GM10248 (cell line): Measurements from ENCODE around the gene MATCAP1.
A peak's percentile ranks its signal among the peaks of the same experiment; 100 is the strongest.

Experiments used
- CTCF ChIA-PET: fragments of 300-600 bp; sonication (Branson Sonifier 250); formaldehyde crosslinking; extraction: SDS; loops from one replicate; lab custom pipeline; 2021; ENCODE audit warnings: antibody characterized with exemption; lab: Yijun Ruan, JAX
- POLR2A ChIA-PET: fragments of 350-650 bp; sonication (Branson Sonifier 250); formaldehyde crosslinking; extraction: SDS; loops from one replicate; lab custom pipeline; 2020; ENCODE audit warnings: antibody characterized with exemption; lab: Yijun Ruan, JAX
- DNase-seq: peaks from one replicate; pipeline ENCODE4 v3.0.0; 2012; ENCODE audit errors: extremely low spot score
- CTCF ChIP-seq: IDR thresholded peaks from 2 replicates; pipeline ENCODE4 v1.5.1; 2012; ENCODE audit warnings: mild to moderate bottlenecking, low read depth; ENCODE audit errors: extremely low read depth, missing control alignments, control extremely low read depth

The MATCAP1 gene

GRCh38 chr16:67179421-67180080, 4.2 kb downstream of the MATCAP1 start:
- CTCF ChIA-PET = interaction anchor here (1.0 to 1.1 kb wide), 2 partner anchors 13 to 24 kb away, joined by 3 to 7 read pairs; no protein-coding TSS in a partner anchor
- DNase-seq = no peak
- POLR2A ChIA-PET = no interaction called here
- TF ChIP-seq CTCF = peak; percentile 39

GRCh38 chr16:67177743-67178699, 5.7 kb downstream of the MATCAP1 start:
- ChIA-PET CTCF (interaction anchor here (0.8 to 5.8 kb wide), 8 partner anchors 9 to 201 kb away, joined by 3 to 45 read pairs (median 4); partner anchors contain the start of genes EXOC3L1, FBXL8 and TRADD), POLR2A (no interaction called here)
- no peak for DNase-seq
- no peak for TF ChIP-seq CTCF

GRCh38 chr16:67176662-67177061, 7.1 kb downstream of the MATCAP1 start:
- CTCF ChIA-PET = interaction anchor here (1.0 to 5.8 kb wide), 11 partner anchors 10 to 281 kb away, joined by 3 to 45 read pairs (median 4); partner anchors contain the start of genes FBXL8, TMEM208 and TRADD
- POLR2A ChIA-PET = no interaction called here
- DNase-seq = no peak

GRCh38 chr16:67174706-67175231, 9.0 kb downstream of the MATCAP1 start:
- no peak for TF ChIP-seq CTCF
- DNase-seq = no peak
- POLR2A ChIA-PET = interaction anchor here (1.8 kb wide), 1 partner anchor 17 kb away, joined by 4 read pairs; no protein-coding TSS in a partner anchor
- CTCF ChIA-PET = interaction anchor here (0.6 to 5.8 kb wide), 8 partner anchors 8 to 218 kb away, joined by 3 to 45 read pairs (median 4); partner anchors contain the start of genes EXOC3L1, FBXL8, MATCAP1 and TRADD

More at GRCh38 chr16:67176662-67177061, 7.1 kb downstream of the MATCAP1 start:
- no peak for TF ChIP-seq CTCF

GRCh38 chr16:67173808-67174705, 9.7 kb downstream of the MATCAP1 start:
- POLR2A ChIA-PET = interaction anchor here (1.8 kb wide), 1 partner anchor 16 kb away, joined by 4 read pairs; no protein-coding TSS in a partner anchor
- peak; percentile 77 for DNase-seq
- CTCF ChIA-PET = interaction anchor here (0.6 to 5.8 kb wide), 9 partner anchors 8 to 217 kb away, joined by 3 to 45 read pairs (median 6); partner anchors contain the start of genes FBXL8, MATCAP1 and TRADD

More at GRCh38 chr16:67173808-67174705, 9.7 kb downstream of the MATCAP1 start:
- no peak for TF ChIP-seq CTCF
